Purkinje cell (primary cell): Measurements from ENCODE around the gene PIM2. TPM values are rescaled to one million over a fixed set of nuclear protein-coding genes. Genes with fewer than 3 reads are reported as not detected.

ENCODE experiments used
- polyA plus RNA-seq: library from polyadenylated mRNA; unstranded; fragments of >200 nt; fragmentation: Nextera tagmentation; gene quantifications from 2 replicates; pipeline ENCODE4 v1.2.1, GENCODE V29; 2014

Gene PIM2
- 15.2 and 23.7 TPM in 2 replicates for polyA plus RNA-seq

DNA sequence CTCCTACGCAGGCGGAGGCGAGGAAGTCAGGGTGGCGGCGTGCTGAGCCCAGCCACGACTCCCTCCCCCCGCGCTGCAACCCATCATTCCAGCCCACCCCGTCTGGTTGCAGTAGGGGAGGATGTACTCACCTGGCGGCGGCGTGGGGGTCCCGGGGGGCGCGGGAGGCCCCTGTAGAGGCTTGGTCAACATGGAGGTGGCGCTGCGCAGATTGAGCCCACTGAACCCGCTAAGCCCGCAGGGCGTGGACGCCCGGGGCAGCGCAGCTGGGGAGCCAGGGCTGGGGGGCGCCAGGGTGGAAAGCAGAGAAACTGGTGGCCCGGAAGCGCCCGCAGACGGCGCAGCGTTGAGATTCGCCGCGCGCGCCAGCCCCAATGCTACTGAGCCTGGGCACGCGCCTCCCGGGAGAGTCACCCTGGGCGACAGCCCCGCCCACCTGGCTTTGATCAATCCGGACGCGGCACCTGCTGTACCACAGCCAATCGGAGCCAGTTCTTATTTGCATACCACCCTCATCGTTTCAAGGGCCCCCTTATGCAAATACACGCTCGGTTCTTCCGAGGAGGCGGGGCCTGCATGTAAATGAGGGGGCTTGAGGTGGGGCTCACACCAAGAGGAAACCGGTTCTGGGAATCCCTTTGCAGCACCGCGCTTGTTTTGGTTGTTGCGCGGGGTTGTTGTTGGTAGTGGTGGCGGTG is at the start of gene PIM2:
TSS of gene PIM2 (minus strand) at position 382 of the 698 bp plus-strand sequence. CDS start at position 192, 190 bp downstream.

GRCh38 chrX:48957477-48957826 is 38.6 kb upstream of the PIM2 start, which contains the start of gene OTUD5:
Gene OTUD5, minus strand, starts transcription at chrX:48957607. Its CDS starts 37 bp downstream, at chrX:48957570.

DNA sequence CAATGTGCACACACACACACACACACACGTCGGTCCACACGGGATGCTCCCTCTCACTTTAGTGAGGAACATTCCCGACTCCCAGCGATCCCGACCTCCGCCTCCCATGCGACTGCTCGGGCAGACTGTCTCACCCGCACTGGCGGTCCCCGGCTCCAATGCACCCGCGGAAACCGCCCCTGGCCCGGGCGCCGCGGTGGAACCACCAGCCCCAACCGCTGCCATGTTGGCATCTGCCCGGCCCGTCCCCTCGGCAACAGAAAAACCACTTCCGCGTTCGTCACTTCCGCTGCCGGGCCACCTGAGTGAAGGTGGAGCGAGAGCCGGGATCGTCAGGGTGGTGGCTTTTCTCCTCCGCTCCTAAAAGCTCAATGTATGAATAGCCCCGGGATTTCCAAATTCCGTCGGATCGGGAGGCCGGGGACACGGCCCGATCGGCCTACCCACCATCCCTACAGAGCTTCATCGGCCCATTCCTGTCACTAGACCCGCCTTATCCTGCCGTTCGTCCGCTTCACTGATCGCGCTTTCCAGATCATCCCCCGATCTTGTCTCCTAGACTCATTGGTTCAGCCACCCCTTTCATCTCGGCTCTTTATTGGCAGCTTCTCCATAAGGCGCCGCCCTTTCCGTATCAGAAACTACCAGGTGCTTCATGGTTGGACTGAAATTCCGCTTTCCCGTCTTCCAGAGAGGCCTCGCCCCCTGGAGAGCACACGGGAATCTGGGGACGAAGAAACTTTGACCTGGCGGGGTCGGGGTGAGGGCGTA is 7.2 kb downstream of the PIM2 start, which contains the start of gene SLC35A2:
TSS of gene SLC35A2 (minus strand) at position 235 of the 771 bp plus-strand sequence. CDS start at position 225, 10 bp downstream.

DNA sequence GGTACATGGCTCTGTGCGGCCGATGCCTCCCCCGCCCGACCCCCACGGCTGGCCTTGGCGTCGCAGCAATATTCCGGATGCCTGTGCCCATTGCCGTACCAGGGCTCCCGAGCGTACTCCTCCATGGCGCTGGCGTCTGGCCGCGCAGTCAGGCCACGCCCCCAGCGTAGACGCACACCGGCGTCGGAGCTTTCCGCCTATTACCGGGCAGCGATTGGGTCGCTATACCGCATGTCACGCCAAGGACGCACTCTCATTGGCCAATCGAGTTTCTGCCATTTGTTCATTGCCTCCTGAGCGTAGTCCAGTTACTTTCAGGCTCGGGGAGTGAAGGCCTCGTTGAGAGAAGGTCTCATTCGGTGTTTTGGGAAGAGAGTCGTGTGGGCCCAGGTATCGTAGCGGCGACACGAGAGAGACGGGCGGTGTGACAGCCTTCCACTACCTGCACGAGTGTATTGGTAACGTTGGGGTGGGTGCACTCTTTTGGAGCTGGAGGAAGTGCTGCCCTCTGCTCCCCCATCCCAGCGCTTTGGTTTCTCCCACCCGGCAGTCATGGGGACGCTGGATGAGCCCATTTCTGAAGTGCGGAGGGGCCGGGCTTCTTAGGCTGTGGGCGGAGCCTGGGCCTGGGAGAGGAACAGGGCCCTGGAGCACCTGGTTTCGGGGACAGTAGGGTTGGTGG is 21.1 kb downstream of the PIM2 start, which contains the start of the genes PQBP1 and TIMM17B:
TSS of gene PQBP1 (plus strand) at position 306 of the 682 bp plus-strand sequence. CDS start 580 bp downstream, outside the sequence.
TSS of gene TIMM17B (minus strand) at position 144 of the 682 bp plus-strand sequence. CDS start at position 125, 19 bp downstream.

Other genes starting within 250 kb of the PIM2 start
- not detected in 2 replicates for gene WAS, start 235.2 kb downstream of the PIM2 start, polyA plus RNA-seq
- 0.32 and 0.48 TPM in 2 replicates for gene SUV39H1, start 222.3 kb downstream of the PIM2 start, polyA plus RNA-seq
- gene GLOD5, start 157.3 kb downstream of the PIM2 start, polyA plus RNA-seq, result 3.0 TPM in 1 of 2 replicates, not detected in the other
- not detected in 2 replicates for gene GATA1, start 132.4 kb downstream of the PIM2 start, polyA plus RNA-seq
- 18.2 and 20.9 TPM in 2 replicates for gene HDAC6, start 117.0 kb downstream of the PIM2 start, polyA plus RNA-seq
- not detected in 2 replicates for gene ERAS, start 92.5 kb downstream of the PIM2 start, polyA plus RNA-seq
- gene PCSK1N, start 83.4 kb downstream of the PIM2 start, polyA plus RNA-seq, result 12.2 and 25.7 TPM in 2 replicates
- gene TIMM17B, start 21.3 kb downstream of the PIM2 start, polyA plus RNA-seq, result 63.1 and 65.6 TPM in 2 replicates
- 39.1 and 42.7 TPM in 2 replicates for gene PQBP1, start 21.1 kb downstream of the PIM2 start, polyA plus RNA-seq
- 9.6 and 16.3 TPM in 2 replicates for gene SLC35A2, start 7.4 kb downstream of the PIM2 start, polyA plus RNA-seq
- gene OTUD5, start 38.6 kb upstream of the PIM2 start, polyA plus RNA-seq, result 4.4 and 6.2 TPM in 2 replicates
- gene KCND1, start 52.8 kb upstream of the PIM2 start, polyA plus RNA-seq, result not detected in 2 replicates
- gene GRIPAP1, start 83.2 kb upstream of the PIM2 start, polyA plus RNA-seq, result 8.4 and 18.3 TPM in 2 replicates
- gene TFE3, start 124.3 kb upstream of the PIM2 start, polyA plus RNA-seq, result 4.2 and 5.9 TPM in 2 replicates
- 0.52 TPM in 1 of 2 replicates, not detected in the other for gene CCDC120, start 140.0 kb upstream of the PIM2 start, polyA plus RNA-seq
- gene PRAF2, start 155.0 kb upstream of the PIM2 start, polyA plus RNA-seq, result 52.4 and 57.9 TPM in 2 replicates
- 32.3 and 43.3 TPM in 2 replicates for gene WDR45, start 160.9 kb upstream of the PIM2 start, polyA plus RNA-seq
- 13.2 and 14.6 TPM in 2 replicates for gene GPKOW, start 204.7 kb upstream of the PIM2 start, polyA plus RNA-seq
- not detected in 2 replicates for gene MAGIX, start 243.7 kb upstream of the PIM2 start, polyA plus RNA-seq